OCI-LY1 (cell line): Measurements from ENCODE around the gene KBTBD8.

Experiments
- CTCF ChIP-seq: fragments of 200-600 bp; sonication (generic), shearing (Covaris generic); IDR thresholded peaks from 2 replicates; pipeline ENCODE4 v1.5.1; 2017; ENCODE audit warnings: mild to moderate bottlenecking, antibody characterized with exemption, low read length, moderate library complexity, mixed read lengths
- EZH2 ChIP-seq: fragments of 200-600 bp; sonication (generic), shearing (Covaris generic); IDR thresholded peaks from 2 replicates; pipeline ENCODE4 v1.8.0; 2017; ENCODE audit warnings: borderline replicate concordance, mixed run types, mild to moderate bottlenecking, antibody characterized with exemption, low read length, moderate library complexity, mixed read lengths

GRCh38 chr3:67045711-67046465 is 47.8 kb downstream of the KBTBD8 start:
- TF ChIP-seq CTCF (no peak), EZH2 (no peak)
